GM12872 (cell line): ENCODE measurements around the gene FCRL6.

ENCODE experiments used
- TF ChIP-seq, protein P1 (sequence below): IDR thresholded peaks from 3 replicates; pipeline ENCODE4 v1.5.1; 2011; ENCODE audit warnings: low read depth, mild to moderate bottlenecking, low read length, moderate library complexity; ENCODE audit not compliant: insufficient read depth

Gene FCRL6

DNA sequence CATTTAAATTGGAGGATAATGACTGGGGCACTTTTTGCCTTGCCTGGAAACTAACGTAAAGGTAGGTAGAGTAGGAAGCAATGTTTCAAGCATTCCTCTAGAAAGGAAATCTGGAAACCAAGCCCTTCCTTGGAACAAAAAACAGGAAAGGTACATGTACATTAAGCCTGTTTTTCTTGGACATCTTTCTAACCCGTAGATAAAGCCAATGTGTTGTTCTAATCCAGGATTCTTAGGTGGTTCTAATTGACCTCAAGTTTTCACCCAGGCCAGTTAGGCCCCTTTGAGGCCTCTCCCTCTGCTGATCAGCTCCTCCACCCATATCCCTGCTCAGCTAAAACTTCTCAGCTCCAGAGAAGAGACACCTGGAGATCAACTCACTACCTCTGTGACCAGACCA lies 27.7 kb upstream of the FCRL6 start:
- TF ChIP-seq, protein P1, sequence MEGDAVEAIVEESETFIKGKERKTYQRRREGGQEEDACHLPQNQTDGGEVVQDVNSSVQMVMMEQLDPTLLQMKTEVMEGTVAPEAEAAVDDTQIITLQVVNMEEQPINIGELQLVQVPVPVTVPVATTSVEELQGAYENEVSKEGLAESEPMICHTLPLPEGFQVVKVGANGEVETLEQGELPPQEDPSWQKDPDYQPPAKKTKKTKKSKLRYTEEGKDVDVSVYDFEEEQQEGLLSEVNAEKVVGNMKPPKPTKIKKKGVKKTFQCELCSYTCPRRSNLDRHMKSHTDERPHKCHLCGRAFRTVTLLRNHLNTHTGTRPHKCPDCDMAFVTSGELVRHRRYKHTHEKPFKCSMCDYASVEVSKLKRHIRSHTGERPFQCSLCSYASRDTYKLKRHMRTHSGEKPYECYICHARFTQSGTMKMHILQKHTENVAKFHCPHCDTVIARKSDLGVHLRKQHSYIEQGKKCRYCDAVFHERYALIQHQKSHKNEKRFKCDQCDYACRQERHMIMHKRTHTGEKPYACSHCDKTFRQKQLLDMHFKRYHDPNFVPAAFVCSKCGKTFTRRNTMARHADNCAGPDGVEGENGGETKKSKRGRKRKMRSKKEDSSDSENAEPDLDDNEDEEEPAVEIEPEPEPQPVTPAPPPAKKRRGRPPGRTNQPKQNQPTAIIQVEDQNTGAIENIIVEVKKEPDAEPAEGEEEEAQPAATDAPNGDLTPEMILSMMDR: no peak

- TF ChIP-seq, protein P1: no peak
These were observed 26.4 kb upstream of the FCRL6 start for GRCh38 chr1:159775716-159776115.

GRCh38 chr1:159778266-159778665 lies 23.9 kb upstream of the FCRL6 start:
- TF ChIP-seq, protein P1: no peak

DNA sequence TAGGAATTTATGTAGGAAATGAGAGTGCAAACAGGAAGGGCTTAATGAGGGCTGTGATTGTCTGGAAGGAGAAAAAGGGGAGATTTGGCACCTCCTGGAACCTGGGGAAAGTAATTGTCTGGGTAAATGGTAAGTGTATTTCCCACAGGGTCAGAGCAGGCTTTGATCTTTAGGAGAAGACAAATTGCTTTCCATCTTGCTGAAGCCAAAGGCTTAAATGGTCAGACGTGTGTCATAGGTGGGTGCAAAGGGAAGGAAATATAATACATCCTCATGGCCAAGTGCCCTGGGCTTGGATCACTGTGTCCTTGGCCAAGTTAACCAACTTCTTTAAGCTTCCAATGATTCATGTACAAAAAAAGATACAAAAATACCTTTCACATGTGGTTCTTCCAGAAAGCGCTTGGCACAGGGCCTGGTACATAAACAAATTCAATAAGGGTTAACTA lies 22.7 kb upstream of the FCRL6 start:
- TF ChIP-seq, protein P1: no peak

DNA sequence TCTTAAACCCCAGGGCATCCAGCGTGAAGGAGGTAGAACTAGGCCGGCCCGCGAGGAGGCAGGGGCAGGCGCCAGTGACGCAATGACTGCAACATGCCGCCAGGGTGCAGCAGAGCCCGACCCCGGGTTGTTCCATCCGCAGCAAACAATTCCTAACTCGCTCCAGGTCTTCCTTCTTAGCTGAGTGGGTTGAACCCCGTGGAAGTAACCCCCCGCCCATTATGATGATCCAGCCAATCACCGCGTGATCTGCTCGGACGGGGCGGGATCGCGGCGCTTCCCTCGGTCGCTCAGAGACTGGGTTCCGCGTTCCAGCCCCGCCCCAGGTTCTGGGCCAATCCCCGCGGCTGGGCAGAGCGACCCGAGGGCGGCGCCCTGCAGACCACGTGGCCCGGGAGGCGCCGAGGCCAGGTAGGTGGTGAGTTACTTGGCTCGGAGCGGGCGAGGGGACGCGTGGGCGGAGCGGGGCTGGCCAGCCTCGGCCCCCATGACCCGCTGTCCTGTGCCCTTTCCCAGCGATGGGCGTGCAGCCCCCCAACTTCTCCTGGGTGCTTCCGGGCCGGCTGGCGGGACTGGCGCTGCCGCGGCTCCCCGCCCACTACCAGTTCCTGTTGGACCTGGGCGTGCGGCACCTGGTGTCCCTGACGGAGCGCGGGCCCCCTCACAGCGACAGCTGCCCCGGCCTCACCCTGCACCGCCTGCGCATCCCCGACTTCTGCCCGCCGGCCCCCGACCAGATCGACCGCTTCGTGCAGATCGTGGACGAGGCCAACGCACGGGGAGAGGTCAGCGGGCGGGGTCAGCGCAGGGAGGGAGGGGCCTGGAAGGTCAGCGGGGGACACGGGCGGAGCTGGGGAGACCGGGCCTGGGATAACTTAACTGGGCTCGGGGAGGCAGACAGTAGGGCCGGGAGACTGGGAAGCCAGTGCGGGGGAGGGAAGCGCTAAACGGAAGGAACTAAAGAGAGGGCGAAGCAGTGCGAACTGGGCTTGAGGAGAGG lies 21.3 kb upstream of the FCRL6 start, which contains the start of gene DUSP23:
Gene DUSP23, plus strand, starts transcription at position 380 of the 1,000 bp plus-strand sequence. Its CDS starts 139 bp downstream, at position 519.
- TF ChIP-seq, protein P1: peak; percentile 86

- TF ChIP-seq, protein P1: no peak
These were observed 20.2 kb upstream of the FCRL6 start for GRCh38 chr1:159781992-159782391.

- TF ChIP-seq, protein P1: no peak
These were observed 18.4 kb upstream of the FCRL6 start for GRCh38 chr1:159783724-159784123.
